Stimulated activated effector memory CD8-positive, alpha-beta T cell treated with anti-CD3 and anti-CD28 coated beads, Interleukin-12 subunit alpha, Interleukin-12 subunit beta, amount 100 ng/mL, for 72 hours (primary cell): ENCODE data around the gene RELN.

ENCODE experiments used
- ATAC-seq: fragments of 150-1000 bp; cut with Tn5 transposase; 2 replicates; pipeline ENCODE4 v1.10.0; 2021
- DNase-seq, 2 donors: peaks; one replicate each; pipeline ENCODE4 v3.0.0; 2021 to 2022; ENCODE audit warnings: low spot score in 2 of 2
- H3K27ac Mint-ChIP-seq: one replicate; pipeline ENCODE4 v1.8.0; 2022; ENCODE audit warnings: mild to moderate bottlenecking, mixed read lengths
- H3K36me3 Mint-ChIP-seq: one replicate; pipeline ENCODE4 v1.8.0; 2022; ENCODE audit warnings: mild to moderate bottlenecking, mixed read lengths
- H3K4me1 Mint-ChIP-seq: one replicate; pipeline ENCODE4 v1.8.0; 2022; ENCODE audit warnings: mixed read lengths
- H3K4me3 Mint-ChIP-seq: one replicate; pipeline ENCODE4 v1.8.0; 2022; ENCODE audit warnings: mild to moderate bottlenecking, mixed read lengths
- H3K9me3 Mint-ChIP-seq: one replicate; pipeline ENCODE4 v1.8.0; 2022; ENCODE audit warnings: mixed read lengths

The RELN gene

GRCh38 chr7:103637726-103638125 is 351.7 kb downstream of the RELN start:
- Mint-ChIP-seq H3K27ac (no peak overlapping the region), H3K4me1 (no peaks in the 10 kb centered on the region), H3K4me3 (no peak overlapping the region), H3K36me3 (no peaks in the 10 kb centered on the region), H3K9me3 (no peaks in the 10 kb centered on the region)
- ATAC-seq (no peak), DNase-seq (no peak)

- no peak overlapping the region for H3K4me3 Mint-ChIP-seq
- ATAC-seq (no peak), DNase-seq (no peak)
- no peaks in the 10 kb centered on the region for H3K36me3 Mint-ChIP-seq
- H3K9me3 Mint-ChIP-seq = no peaks in the 10 kb centered on the region
- H3K4me1 Mint-ChIP-seq = no peaks in the 10 kb centered on the region
- H3K27ac Mint-ChIP-seq = no peak overlapping the region
Observed at GRCh38 chr7:103637094-103637493, 352.4 kb downstream of the RELN start.

DNA sequence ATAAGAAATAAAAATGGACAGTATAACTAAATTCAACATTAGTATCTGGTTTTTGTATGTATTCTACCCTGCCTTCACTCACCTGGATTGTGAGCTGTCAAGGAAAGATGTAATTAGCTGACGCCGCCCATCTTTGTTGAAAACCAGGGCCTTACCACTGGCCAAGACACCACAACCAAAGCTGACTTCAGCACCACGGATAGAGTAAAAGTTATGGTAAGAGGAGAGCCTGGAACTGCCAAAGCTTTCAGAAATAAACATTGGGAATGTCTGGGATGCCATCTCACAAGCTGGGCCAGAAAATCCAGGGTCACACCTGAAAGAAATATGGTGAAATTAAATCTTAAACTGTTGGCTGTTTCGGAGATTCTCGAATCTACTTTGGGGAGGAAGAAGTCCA is 353.3 kb downstream of the RELN start:
- Mint-ChIP-seq H3K9me3 (no peaks in the 10 kb centered on the region), H3K4me1 (no peaks in the 10 kb centered on the region), H3K27ac (no peak overlapping the region), H3K4me3 (no peak overlapping the region), H3K36me3 (no peaks in the 10 kb centered on the region)
- no peak for ATAC-seq
- no peak for DNase-seq

GRCh38 chr7:103632972-103633371 is 356.5 kb downstream of the RELN start:
- ATAC-seq = no peak
- DNase-seq = no peak

DNA sequence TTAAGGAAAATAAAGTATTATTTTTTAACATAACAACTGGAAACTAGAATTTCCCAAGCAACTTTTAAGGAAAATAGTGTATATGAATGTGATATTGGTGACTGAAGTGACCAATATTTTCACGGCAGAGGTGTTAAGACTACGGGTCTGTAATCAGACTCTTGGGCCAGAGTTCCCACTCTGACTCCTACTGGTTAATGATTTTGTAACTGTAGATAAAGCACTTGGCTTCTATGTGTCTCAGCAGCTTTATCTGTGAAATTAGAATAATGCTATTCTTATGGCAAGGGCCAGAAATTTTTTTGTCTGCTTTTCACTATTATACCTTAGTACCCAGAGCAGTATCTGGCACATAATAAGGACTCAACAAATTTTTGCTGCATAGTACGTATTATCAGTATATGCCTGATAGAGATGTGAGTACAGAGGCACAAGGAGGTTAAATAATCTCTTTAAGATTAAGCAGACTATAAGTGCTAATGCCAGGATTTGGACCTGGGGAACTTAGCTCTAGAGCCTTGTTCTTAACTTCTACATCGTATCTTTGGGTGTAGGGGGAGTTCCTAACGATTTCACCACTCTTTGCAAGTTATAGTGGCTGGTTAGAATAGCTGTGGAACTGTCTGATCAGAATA is 357.3 kb downstream of the RELN start:
- Mint-ChIP-seq H3K9me3 (no peaks in the 10 kb centered on the region), H3K36me3 (no peaks in the 10 kb centered on the region), H3K4me1 (no peaks in the 10 kb centered on the region), H3K27ac (no peak overlapping the region), H3K4me3 (no peak overlapping the region)
- ATAC-seq (no peak), DNase-seq (no peak)

More at GRCh38 chr7:103632972-103633371, 356.5 kb downstream of the RELN start:
- Mint-ChIP-seq H3K4me3 (no peak overlapping the region), H3K36me3 (no peaks in the 10 kb centered on the region), H3K27ac (no peak overlapping the region), H3K9me3 (no peaks in the 10 kb centered on the region), H3K4me1 (no peaks in the 10 kb centered on the region)

- H3K36me3 Mint-ChIP-seq = no peaks in the 10 kb centered on the region
- no peak overlapping the region for H3K4me3 Mint-ChIP-seq
- no peaks in the 10 kb centered on the region for H3K4me1 Mint-ChIP-seq
- no peak for DNase-seq
- no peak for ATAC-seq
- H3K27ac Mint-ChIP-seq = no peak overlapping the region
- no peaks in the 10 kb centered on the region for H3K9me3 Mint-ChIP-seq
Observed at GRCh38 chr7:103630318-103630717, 359.1 kb downstream of the RELN start.

DNA sequence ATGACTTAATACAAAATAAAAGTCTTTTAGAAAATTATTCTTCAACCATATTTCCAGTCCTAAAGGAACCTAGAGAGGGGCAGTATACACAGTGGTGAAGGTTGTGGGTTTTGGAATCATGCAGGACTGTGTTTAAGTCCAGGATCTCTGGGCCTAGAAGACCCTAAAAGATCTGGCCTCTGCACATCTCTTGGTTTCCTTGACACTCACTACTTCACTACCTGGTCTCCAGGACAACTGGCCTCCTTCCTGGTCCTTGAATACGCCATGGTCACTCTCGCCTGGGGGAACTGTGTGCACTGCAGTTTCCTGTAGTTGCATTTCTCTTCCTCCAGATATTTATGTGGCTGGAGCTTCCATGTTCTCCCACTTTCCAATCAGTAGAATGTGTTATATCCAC is 360.7 kb downstream of the RELN start:
- no peak overlapping the region for H3K27ac Mint-ChIP-seq
- no peaks in the 10 kb centered on the region for H3K9me3 Mint-ChIP-seq

GRCh38 chr7:103626776-103627175 is 362.7 kb downstream of the RELN start:
- Mint-ChIP-seq H3K4me1 (no peaks in the 10 kb centered on the region), H3K36me3 (no peaks in the 10 kb centered on the region)

More for the DNA sequence above, 360.7 kb downstream of the RELN start:
- H3K36me3 Mint-ChIP-seq = no peaks in the 10 kb centered on the region
- no peak overlapping the region for H3K4me3 Mint-ChIP-seq
- ATAC-seq (no peak), DNase-seq (no peak)
- no peaks in the 10 kb centered on the region for H3K4me1 Mint-ChIP-seq

GRCh38 chr7:103622274-103622673 is 367.2 kb downstream of the RELN start:
- H3K9me3 Mint-ChIP-seq = no peaks in the 10 kb centered on the region
- H3K4me1 Mint-ChIP-seq = no peaks in the 10 kb centered on the region
- H3K27ac Mint-ChIP-seq = no peak overlapping the region
- no peaks in the 10 kb centered on the region for H3K36me3 Mint-ChIP-seq
- H3K4me3 Mint-ChIP-seq = no peak overlapping the region
- ATAC-seq (no peak), DNase-seq (no peak)

More at GRCh38 chr7:103626776-103627175, 362.7 kb downstream of the RELN start:
- Mint-ChIP-seq H3K9me3 (no peaks in the 10 kb centered on the region), H3K4me3 (no peak overlapping the region), H3K27ac (no peak overlapping the region)
- no peak for DNase-seq
- no peak for ATAC-seq

DNA sequence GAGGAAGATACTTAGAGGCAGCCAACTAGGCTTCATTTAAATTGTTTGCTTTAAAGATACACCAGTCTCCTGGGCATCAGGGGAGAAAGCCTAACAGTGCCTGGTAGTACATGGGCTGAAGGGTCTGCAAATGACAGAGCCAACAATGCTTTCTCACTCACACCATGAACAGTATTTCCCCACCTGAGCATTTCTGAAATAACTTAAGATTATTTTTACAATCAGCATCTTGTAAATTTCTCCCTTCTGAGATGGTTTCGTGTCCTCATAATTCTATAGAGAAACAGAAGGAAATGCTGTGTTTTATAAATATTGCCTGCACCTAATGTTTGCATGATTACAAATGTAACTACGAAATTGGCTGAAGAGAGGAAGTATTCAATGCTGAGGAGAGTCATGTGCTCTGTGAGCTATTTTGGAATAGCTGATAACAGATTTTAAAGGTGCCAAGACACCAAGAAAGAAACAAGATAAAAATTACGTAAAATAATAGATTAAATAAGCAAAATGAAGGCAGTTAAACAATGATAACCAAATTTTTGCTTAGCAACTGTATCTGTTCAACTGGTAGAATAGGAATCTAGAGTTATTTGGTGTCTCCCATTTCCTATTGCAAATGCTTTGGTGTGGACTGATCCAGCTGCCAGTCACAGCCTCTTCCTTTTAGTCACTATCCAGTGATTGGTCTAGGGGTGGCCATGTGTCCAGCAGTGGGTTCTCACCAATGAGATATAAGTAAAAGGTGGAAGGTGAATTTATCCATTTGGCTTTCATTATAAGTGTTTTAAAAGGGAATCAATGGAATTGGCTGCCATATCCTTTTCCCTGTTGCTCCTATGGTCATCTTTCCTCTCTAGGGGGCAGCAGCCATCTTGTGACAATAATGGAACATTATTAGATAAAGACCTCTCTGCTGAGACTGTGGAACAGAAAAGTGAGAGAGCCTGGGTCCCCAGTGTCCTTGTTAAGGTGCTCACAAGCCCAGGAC is 375.5 kb downstream of the RELN start:
- no peak overlapping the region for H3K27ac Mint-ChIP-seq
- H3K9me3 Mint-ChIP-seq = no peaks in the 10 kb centered on the region
- ATAC-seq (no peak), DNase-seq (no peak)
- no peaks in the 10 kb centered on the region for H3K4me1 Mint-ChIP-seq
- H3K36me3 Mint-ChIP-seq = no peaks in the 10 kb centered on the region
- no peak overlapping the region for H3K4me3 Mint-ChIP-seq

DNA sequence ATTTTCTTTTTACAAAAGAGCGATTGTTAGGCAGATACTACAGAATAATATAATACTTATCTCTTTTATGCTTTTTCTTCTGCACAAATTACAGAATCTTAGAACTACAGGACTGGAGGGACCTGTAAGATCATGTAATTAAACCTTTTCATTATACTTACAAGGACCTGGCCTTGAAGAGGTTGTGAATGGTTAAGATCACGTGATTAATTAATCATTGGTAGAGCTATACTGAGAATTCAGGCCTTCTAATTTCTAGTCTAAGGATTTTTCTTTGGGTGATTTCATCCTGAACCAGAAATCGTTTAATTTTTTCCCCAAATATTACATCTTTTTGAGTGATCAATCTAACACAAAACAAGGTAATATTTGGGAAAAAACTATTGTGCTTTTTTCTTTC is 379.7 kb downstream of the RELN start:
- no peak overlapping the region for H3K4me3 Mint-ChIP-seq
- ATAC-seq = no peak
- H3K36me3 Mint-ChIP-seq = no peaks in the 10 kb centered on the region
- no peaks in the 10 kb centered on the region for H3K9me3 Mint-ChIP-seq
- no peak overlapping the region for H3K27ac Mint-ChIP-seq
- no peak for DNase-seq
- H3K4me1 Mint-ChIP-seq = no peaks in the 10 kb centered on the region

GRCh38 chr7:103605640-103606039 is 383.8 kb downstream of the RELN start:
- ATAC-seq = no peak
- no peak for DNase-seq
- Mint-ChIP-seq H3K27ac (no peak overlapping the region), H3K36me3 (no peaks in the 10 kb centered on the region), H3K9me3 (no peaks in the 10 kb centered on the region), H3K4me1 (no peaks in the 10 kb centered on the region), H3K4me3 (no peak overlapping the region)

DNA sequence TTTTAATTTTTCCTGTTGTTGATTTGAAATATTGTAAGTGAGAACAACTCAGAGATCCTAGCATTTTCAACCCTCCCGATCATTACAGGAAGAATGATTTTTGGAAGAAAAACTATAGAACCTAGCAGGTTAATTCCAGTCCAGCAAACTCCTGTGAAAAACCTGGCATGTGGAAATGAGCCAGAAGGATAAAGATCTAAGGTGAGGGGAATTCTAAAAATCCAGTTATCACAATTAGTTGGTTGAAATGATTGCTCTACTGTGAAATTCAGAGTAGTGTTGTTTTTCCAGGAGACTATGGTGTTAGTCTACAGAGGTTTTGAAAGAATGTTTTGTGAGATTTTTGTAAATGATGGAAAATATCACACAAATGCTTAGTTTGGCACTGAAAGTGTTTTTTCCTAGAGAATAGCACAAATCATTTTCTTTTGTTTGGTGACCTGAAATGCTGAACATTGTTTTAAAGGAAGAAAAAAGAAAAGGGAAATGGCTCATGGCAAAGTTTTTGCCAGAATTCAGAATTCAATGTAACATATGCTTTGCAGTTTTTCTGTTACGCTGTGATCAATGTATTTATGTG is 391.0 kb downstream of the RELN start:
- H3K4me3 Mint-ChIP-seq = no peak overlapping the region
- no peak for ATAC-seq
- DNase-seq = no peak
- H3K27ac Mint-ChIP-seq = no peak overlapping the region
- H3K36me3 Mint-ChIP-seq = no peaks in the 10 kb centered on the region
- H3K4me1 Mint-ChIP-seq = no peaks in the 10 kb centered on the region
- no peaks in the 10 kb centered on the region for H3K9me3 Mint-ChIP-seq

DNA sequence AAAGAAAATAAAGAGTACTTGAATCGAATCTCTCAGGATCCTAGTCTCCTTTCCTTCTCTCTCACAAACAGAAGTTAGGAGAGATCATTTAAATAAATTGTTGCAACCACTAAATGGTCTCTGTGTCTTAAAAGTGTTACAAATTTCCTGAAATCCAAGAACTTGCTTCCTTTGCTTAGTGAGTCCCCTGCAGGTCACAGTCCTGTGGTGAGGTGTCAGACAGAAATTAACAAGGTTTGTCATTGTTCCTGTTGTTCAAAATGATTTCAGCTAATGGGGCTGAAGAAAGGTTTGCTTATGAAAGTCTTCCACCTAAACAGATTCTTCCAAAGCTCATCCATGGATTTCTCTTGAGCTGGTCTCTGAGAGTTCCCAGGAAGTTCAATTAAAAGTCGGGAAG is 391.9 kb downstream of the RELN start:
- Mint-ChIP-seq H3K36me3 (no peaks in the 10 kb centered on the region), H3K27ac (no peak overlapping the region), H3K4me3 (no peak overlapping the region), H3K9me3 (no peaks in the 10 kb centered on the region), H3K4me1 (no peaks in the 10 kb centered on the region)
- no peak for ATAC-seq
- no peak for DNase-seq

DNA sequence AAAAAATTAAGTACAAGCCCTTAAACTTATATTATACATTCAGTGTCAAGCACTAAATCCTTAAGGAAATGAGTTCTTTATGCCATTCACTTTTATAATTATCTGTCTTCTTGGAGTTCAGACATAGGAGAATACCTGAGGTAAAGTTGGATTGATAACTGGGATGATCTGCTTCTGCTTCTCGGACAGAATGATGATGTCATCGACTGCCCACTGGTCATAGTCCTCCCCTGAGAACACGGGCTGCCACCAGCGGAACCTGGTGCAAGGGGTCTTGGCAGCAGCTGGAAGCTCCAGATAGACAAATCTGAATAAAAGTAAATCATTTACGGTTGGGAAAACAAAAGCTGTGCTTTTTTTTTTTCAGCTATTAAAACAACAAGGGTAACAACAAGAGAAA is 395.3 kb downstream of the RELN start:
- no peak for DNase-seq
- H3K4me1 Mint-ChIP-seq = no peaks in the 10 kb centered on the region
- H3K27ac Mint-ChIP-seq = no peak overlapping the region
- H3K9me3 Mint-ChIP-seq = no peaks in the 10 kb centered on the region
- no peak for ATAC-seq
- H3K36me3 Mint-ChIP-seq = no peaks in the 10 kb centered on the region
- H3K4me3 Mint-ChIP-seq = no peak overlapping the region

DNA sequence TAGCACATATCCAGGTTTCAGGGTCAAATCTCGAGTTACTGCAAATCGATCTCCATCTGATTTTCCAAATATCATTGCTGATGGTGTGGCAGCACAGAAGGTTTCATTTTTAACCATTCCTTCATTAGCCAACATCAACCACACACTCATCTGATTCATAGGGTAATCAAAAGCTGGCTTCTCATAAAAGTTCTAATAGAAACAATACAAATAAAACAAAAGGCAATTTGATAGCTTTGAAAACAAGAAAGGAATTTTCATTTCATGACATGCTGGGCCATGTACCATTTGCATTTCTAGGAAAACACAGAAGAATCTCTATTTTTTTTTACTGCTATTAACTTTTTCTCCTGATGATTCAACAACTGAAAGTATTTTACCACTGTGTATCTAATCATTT is 395.8 kb downstream of the RELN start:
- no peak for ATAC-seq
- H3K4me1 Mint-ChIP-seq = no peaks in the 10 kb centered on the region
- H3K4me3 Mint-ChIP-seq = no peak overlapping the region
- no peaks in the 10 kb centered on the region for H3K9me3 Mint-ChIP-seq
- H3K36me3 Mint-ChIP-seq = no peaks in the 10 kb centered on the region
- no peak overlapping the region for H3K27ac Mint-ChIP-seq
- no peak for DNase-seq
